Epithelial cell of proximal tubule (primary cell): Measurements from ENCODE around the gene TNRC6C. TPM values are rescaled to one million over a fixed set of nuclear protein-coding genes. Genes with fewer than 3 reads are reported as not detected.
A peak's percentile ranks its signal among the peaks of the same experiment; 100 is the strongest.
"Not testable (repeated sequence)": the region's sequence is repeated elsewhere in the genome, so short reads cannot be mapped to it uniquely, and the experiment has no call there.

Experiments
- DNase-seq: peaks from one replicate; pipeline ENCODE4 v3.0.0-alpha.2; 2011; ENCODE audit warnings: low read depth
- H3K4me3 ChIP-seq: 2 replicates; pipeline ENCODE4 v1.5.1; 2011; ENCODE audit warnings: low read depth, mild to moderate bottlenecking, low read length
- CTCF ChIP-seq: conservative IDR thresholded peaks from 2 replicates; pipeline ENCODE4 v1.5.1; 2012; ENCODE audit warnings: low read depth, mild to moderate bottlenecking, low read length
- total RNA-seq: library from RNA; depleted of rRNA; stranded (reverse); fragments of >200 nt; gene quantifications from 2 replicates; pipeline ENCODE4 v1.2.3, GENCODE V29; 2015

The TNRC6C gene
- total RNA-seq, 1 donor from 2014 or later: 5.3 TPM

DNA sequence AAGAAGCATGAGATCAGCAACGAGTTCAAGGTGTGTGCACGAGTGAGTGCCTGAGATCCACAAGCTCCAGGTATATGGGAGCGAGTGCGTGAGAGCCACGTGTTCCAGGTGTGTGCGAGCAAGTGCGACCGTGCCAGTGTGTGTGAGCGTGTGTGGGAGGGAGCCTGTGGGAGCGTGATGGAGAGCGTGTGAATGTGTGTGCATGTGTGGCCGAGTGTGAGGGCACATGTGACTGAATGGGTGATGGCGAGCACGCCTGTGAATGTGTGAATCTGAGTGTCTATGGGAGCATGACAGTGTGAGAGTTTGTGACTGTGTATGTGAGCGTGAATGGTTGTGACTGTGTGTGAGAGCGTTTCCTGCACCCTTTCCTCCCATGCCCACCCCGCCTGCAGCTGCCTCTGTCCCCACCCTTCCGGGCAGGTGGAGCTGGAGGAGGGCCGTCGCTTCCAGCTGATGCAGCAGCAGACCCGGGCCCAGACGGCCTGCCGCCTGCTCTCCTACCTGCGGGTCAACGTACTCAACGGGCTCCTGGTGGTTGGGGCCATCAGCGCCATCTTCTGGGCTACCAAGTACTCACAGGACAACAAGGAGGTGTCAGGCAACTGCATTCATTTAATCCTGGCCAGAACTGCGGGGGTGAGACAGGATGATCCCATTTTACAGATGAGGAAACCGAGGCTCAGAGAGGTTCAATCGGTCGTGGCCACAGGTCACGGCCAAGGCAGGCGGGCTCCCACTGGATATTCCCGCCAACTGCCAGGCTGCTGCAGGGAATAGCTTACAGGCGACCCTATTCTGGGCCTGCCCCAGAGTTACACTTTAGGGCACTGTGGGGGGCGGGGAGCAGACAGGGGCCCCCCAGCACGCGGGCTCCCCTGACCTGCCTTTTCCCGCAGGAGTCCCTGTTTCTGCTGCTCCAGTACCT is 175.7 kb downstream of the TNRC6C start:
- no peak for DNase-seq
- peak; percentile 65 for TF ChIP-seq CTCF
- no peak overlapping the region for H3K4me3 ChIP-seq

- TF ChIP-seq CTCF: no peak
- DNase-seq: no peak
- H3K4me3 ChIP-seq: no peak overlapping the region
Measured at GRCh38 chr17:78134899-78135385, 176.4 kb downstream of the TNRC6C start.

GRCh38 chr17:78135858-78136500 is 177.5 kb downstream of the TNRC6C start:
- DNase-seq: no peak
- TF ChIP-seq CTCF: no peak
- no peak overlapping the region for H3K4me3 ChIP-seq

DNA sequence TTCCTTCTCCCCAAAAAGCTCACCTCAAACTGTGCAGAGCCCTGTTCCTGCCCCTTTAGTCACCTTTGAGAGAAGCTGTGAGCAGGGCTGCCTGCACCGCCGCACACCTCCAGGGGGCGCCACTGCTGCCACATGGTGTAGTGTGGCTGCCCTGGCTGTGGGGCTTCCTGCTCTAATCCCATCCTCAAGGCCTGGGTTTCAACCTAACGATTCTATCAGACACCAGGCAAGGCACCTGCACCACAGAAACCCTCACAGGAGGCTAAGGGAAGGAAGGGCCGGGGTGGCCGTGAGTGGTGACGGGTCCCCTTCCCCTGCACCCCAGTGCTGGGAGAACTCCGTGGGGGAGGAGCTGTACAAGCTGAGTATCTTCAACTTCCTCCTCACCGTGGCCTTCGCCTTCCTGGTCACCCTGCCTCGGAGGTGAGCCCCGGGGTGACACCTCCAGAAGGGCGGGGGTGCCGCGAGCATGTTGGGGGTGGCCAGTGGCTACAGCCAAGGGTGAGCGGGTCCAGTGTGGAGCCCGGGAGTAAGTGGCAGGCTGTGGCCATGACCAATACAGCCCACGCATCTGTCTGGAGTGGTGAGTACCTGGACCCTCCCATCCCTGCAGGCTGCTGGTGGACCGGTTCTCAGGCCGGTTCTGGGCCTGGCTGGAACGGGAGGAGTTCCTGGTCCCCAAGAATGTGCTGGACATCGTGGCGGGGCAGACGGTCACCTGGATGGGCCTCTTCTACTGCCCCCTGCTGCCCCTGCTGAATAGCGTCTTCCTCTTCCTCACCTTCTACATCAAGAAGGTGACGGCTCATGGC is 179.1 kb downstream of the TNRC6C start:
- peak; percentile 52 for TF ChIP-seq CTCF
- no peak overlapping the region for H3K4me3 ChIP-seq
- no peak for DNase-seq

GRCh38 chr17:78138204-78139060 is 179.9 kb downstream of the TNRC6C start:
- DNase-seq: no peak
- H3K4me3 ChIP-seq: no peak overlapping the region
- TF ChIP-seq CTCF: no peak

- H3K4me3 ChIP-seq, DNase-seq: not testable (repeated sequence)
Measured at GRCh38 chr17:78139861-78140168, 181.3 kb downstream of the TNRC6C start.
